Measurements from ENCODE around the gene LMX1A.

The LMX1A gene

DNA sequence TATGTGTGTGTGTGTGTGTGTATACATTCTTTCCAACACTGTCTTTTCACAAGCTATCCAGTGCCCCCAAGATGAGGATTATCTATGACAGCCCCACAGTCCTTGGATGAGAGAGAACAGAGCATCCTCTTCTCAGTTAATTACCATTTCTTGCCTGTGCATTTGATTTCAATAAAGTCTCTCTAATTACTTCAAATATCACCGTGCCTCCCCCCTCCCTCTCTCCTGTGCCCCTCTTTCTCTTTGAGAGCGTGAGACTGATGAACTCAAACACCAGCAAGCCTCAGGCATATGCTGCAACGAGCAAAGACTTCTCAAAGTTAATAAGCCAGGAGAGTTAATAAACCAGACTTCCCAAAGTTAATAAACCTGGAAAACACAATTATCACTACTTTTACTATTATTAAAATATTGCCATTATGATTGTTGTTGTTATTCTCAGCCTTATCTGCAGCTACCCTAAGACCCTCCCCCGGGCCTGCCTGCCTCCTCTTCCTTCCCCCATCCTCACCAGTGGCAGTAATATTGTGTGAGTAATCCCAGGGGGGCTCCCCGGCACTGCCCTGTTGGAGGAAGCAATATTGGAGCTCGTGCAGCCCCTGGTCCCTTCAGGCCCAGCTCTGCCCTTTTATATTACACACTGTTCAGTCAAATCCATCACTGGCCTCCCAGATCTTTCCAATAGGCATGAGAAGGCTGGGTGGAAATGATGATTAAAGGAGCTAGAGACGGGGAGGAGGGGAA, 30.9 kb downstream of the LMX1A start:
- DNase-seq (ENCODE audit: low spot score): no peak

GRCh38 chr1:165324050-165324449, 32.5 kb downstream of the LMX1A start:
- no peak for DNase-seq (ENCODE audit: low spot score)

- DNase-seq (ENCODE audit: low spot score): no peak
Observed at GRCh38 chr1:165317612-165318011, 38.9 kb downstream of the LMX1A start.

GRCh38 chr1:165316153-165316772, 40.3 kb downstream of the LMX1A start:
- DNase-seq (ENCODE audit: low spot score): no peak

DNA sequence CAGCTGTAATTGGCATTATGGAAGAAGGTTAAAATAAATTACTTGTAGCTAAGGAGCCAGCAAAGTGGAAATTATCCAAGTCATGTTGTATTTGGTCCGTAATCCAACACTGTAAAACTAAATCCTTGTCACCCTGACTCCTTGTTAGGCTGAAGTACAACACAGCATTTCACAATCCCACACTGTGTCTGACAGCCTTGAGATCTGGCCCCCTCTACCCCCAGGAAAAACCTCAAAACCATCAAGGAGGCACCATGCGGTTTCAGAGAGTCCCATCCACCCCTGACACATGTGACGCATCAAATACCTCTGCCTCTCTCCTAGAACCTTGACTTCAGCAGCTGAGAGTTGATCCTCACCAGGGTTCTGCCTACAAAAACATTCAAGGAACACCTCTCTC, 41.0 kb downstream of the LMX1A start:
- DNase-seq (ENCODE audit: low spot score): no peak

- no peak for DNase-seq (ENCODE audit: low spot score)
Observed at GRCh38 chr1:165313903-165314302, 42.6 kb downstream of the LMX1A start.

DNA sequence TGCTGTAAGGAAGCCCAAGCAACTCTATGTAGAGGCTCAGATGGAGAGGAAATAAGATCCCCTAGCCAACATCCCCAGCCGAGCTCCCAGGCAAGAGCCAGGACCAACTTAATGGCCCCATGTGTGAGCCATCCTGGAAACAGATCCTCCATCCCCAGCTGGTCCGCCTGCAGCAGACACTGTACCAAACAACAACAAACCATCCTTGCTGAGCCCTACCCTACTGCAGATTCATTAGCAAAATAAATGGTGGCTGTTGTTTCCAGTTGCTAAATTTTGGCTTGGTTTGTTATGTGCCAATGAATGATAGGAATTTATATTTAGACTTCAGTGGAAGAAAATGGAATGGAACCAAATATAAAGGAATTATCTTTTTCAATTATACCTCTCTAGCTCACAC, 43.9 kb downstream of the LMX1A start:
- no peak for DNase-seq (ENCODE audit: low spot score)

- no peak for DNase-seq (ENCODE audit: low spot score)
Observed at GRCh38 chr1:165306543-165307434, 49.7 kb downstream of the LMX1A start.

- DNase-seq (ENCODE audit: low spot score): no peak
Observed at GRCh38 chr1:165303386-165303785, 53.1 kb downstream of the LMX1A start.

DNA sequence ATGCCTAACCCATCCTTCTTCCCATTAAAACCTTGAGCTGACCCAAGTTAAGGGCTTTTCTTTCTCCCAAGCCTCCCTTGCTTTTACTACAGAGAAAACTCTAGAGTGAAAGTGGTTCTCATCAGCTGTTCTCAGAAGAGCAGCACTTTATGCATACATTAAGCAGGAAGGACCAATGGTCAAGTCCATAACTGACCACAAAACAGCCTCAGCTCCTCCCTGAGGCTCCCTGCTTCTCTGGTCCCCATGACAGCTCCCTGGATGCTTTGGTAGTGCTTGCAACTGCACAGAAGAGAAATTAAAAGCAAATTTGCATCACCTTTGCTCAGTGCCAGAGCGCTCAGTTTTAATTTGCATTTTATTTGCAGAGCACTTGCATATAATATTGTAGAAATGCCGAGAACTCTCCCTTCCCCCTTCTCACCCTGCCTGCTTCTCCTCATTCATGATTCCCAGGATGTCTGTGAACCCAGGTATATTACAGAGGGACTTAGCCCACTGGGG, 56.1 kb downstream of the LMX1A start:
- no peak for DNase-seq (ENCODE audit: low spot score)

DNA sequence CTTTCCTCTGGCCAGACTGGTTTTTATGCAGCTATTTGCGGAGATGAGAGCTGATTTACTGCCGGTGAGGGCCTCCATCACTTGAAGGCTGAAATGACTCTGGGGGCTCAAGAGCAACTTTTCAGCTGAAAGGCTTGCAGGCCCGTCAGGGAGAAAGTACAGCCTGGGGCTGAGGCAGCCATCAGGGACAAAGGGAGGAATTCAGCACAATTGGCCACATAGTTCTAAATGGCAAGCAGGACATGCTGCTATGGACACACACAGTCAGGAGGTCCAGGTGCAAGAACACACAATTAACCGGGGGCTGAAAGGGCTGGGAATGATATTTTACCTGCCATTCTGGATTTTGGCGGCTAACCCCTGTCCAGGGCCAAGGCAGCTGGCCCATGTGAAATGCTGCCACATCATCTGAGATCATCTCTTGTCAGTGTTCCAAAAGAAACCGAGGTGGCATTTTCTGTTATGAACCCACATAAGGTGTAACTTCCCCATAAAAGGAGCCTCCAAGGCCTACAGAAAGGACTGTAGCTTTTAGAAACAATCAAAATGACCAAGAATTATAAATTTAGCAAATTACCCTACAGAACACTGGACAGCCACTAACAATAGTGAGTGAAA, 58.2 kb downstream of the LMX1A start:
- no peak for DNase-seq (ENCODE audit: low spot score)

DNA sequence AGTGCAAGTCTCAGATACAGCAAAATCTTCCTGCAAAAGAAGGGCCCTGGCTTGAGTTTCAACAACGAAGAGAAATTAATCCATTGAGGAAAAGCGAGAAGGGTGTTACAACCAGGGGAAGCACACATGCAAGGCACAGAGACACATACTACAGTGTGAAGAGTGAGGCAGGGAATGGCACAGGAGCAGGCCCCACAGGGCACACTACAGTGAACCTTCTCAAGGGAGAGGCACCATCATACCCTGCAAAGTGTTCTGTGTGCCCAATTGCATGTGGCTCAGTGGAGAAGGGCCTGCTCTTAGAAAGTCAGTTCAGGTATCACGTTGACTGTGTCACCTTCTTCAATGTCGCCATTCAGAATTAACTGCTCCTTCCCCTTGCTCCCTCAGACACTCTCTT, 60.3 kb downstream of the LMX1A start:
- no peak for DNase-seq (ENCODE audit: low spot score)

GRCh38 chr1:165290148-165290547, 66.4 kb downstream of the LMX1A start:
- no peak for DNase-seq (ENCODE audit: low spot score)

GRCh38 chr1:165289556-165289955, 67.0 kb downstream of the LMX1A start:
- DNase-seq (ENCODE audit: low spot score): no peak

GRCh38 chr1:165288350-165289120, 68.0 kb downstream of the LMX1A start:
- DNase-seq (ENCODE audit: low spot score): no peak

DNA sequence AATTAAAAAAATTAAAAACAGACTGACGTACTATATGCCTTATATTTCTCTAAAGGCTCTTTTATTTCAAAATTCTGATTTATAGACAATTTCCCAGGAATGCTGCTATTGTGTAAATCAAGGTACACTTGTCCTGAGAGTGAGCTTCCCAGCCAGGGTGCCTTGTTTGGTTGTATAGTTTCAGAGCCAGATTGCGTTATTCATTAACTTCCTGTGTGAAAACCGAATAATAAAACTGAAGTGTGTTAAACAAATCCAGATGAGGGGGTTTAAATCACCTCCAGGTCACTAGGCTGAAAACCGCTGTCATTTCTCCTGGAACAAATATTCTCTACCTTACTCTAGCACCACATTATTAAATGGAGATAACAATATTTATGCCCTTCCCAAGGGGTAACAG, 68.7 kb downstream of the LMX1A start:
- no peak for DNase-seq (ENCODE audit: low spot score)

GRCh38 chr1:165287329-165287728, 69.2 kb downstream of the LMX1A start:
- no peak for DNase-seq (ENCODE audit: low spot score)

DNA sequence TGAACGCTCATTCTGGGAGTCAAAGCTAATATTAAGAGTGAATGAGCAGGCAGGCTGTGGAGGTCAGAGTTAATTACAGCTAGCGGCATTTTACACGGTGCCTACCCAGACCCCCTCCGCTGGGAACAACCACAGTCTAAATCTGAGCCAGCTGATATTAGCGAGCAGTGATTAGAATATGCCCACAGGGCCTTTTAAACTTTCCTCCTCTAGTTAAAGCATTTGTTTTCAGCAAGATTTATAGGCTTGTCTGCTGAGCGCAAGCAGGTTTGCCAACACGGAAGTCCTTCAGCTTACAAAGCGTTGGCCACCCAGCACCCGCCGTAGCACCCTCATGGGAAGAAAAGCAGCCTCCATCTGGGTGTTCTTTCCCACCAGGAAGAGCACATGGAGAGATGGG, 72.1 kb downstream of the LMX1A start:
- DNase-seq (ENCODE audit: low spot score): no peak

DNA sequence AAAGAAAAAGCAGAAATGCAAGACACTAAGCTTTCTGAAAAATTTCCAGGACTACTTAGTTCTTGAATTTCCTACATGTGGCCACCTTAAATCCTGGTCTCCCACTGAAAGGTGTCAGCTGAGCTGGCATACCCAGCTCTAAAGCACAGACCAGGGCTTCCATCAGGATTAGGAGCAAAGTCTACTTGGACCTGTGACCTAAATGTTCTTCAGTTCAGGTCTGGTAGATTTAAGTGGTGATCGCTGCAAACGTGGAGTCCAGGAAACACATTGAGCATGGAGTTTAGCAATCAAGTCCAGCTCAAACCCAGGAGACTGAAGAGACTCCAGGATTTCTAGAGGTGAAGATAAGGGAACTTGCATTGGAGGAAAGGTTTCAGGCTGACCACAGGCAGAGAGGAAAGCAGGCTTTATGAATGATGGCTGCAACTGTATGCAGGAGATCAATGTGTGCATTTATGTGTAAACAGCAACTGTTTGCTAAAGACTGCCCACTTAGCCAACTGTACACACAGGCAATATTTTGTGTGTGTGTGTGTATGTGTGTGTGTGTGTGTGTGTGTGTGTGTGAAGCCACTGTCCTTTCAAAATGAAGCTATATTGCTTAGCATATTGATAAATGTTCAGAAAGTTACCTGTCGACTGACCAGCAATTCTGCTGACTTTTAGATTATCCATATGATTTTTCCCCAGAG, 75.2 kb downstream of the LMX1A start:
- no peak for DNase-seq (ENCODE audit: low spot score)

DNA sequence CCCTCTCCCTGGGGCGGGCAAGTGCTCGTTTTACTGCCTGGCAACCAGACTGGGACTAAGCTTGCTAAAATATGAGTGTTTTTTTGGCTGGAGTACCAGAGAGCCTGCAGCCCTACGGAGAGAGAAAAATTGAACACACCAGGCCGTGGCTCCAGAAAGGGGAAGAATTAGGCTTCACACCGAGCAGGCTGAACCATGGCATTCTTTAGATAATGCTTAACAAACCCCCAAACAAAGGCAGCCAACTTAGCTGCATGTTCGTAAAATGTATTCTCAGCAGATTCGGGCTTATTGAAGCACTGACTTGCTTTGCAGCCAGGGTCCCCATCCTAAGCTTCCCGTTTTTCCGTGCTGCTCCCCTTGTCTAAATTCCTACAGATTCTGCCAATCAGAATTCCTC, 76.6 kb downstream of the LMX1A start:
- DNase-seq (ENCODE audit: low spot score): no peak

- no peak for DNase-seq (ENCODE audit: low spot score)
Observed at GRCh38 chr1:165276314-165276713, 80.2 kb downstream of the LMX1A start.

Data from SW480 (cell line).